Rectal smooth muscle tissue (tissue), 1 donor: ENCODE data around the gene CCDC7.
"Not testable (repeated sequence)": the region's sequence is repeated elsewhere in the genome, so short reads cannot be mapped to it uniquely, and the experiment has no call there.

Experiments used
- H3K27ac ChIP-seq: one replicate; pipeline ENCODE4 v1.7.0; 2013; ENCODE audit warnings: low read depth, low read length, inconsistent platforms
- H3K27me3 ChIP-seq: one replicate; pipeline ENCODE4 v1.7.0; 2013; ENCODE audit warnings: low read length; ENCODE audit not compliant: control insufficient read depth, insufficient read depth
- H3K36me3 ChIP-seq: one replicate; pipeline ENCODE4 v1.7.0; 2013; ENCODE audit warnings: low read length; ENCODE audit not compliant: control insufficient read depth, insufficient read depth
- H3K4me1 ChIP-seq: one replicate; pipeline ENCODE4 v1.7.0; 2013; ENCODE audit warnings: low read length; ENCODE audit not compliant: control insufficient read depth, insufficient read depth
- H3K4me3 ChIP-seq: one replicate; pipeline ENCODE4 v1.7.0; 2013; ENCODE audit warnings: low read length
- H3K9ac ChIP-seq: one replicate; pipeline ENCODE4 v1.7.0; 2013; ENCODE audit warnings: low read length

Gene CCDC7

DNA sequence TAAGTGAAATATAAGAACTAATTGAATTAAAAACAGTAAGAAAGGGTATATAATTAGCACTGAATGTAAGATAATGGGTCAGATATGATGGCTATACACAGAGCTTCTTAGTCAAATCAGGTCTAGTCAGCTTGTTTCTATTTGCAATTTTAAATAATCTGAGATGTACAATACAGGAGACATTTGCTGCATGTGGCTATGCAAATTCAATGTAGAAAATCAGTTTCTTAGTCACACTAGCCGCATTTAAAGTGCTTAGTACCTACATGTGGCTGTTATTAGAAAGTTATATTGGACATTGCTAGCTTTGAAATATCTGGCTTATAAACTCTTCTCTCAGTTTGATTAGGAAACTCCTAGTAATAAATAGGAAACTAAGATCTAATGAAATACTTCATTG lies 25.3 kb downstream of the CCDC7 start:
- H3K36me3 ChIP-seq: no peaks in the 10 kb centered on the region

DNA sequence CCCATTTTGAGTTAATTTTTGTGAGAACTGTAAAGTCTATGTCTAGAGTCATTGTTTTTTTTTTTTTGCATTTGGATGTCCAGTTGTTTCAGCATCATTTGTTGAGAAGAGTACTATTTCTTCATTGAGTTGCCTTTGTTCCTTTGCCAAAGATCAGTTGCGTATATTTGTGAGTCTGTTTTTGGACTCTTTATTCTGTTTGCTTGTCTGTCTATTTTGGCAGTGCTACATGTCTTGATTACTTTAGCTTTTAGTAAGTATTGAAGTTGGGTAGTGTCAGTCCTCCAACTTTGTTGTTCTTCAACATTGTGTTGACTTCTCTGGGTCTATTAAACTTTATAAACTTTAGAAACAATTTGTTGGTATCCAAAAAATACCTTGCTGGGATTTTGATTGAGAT lies 31.6 kb downstream of the CCDC7 start:
- Histone ChIP-seq H3K4me1 (no peaks in the 10 kb centered on the region), H3K4me3 (no peak overlapping the region), H3K27ac (no peak overlapping the region), H3K9ac (no peak overlapping the region), H3K36me3 (no peaks in the 10 kb centered on the region), H3K27me3 (no peaks in the 10 kb centered on the region)

More for the DNA sequence above, 25.3 kb downstream of the CCDC7 start:
- no peaks in the 10 kb centered on the region for H3K4me1 ChIP-seq
- H3K9ac ChIP-seq: no peak overlapping the region
- H3K27ac ChIP-seq: no peak overlapping the region
- H3K27me3 ChIP-seq: no peaks in the 10 kb centered on the region
- no peak overlapping the region for H3K4me3 ChIP-seq

DNA sequence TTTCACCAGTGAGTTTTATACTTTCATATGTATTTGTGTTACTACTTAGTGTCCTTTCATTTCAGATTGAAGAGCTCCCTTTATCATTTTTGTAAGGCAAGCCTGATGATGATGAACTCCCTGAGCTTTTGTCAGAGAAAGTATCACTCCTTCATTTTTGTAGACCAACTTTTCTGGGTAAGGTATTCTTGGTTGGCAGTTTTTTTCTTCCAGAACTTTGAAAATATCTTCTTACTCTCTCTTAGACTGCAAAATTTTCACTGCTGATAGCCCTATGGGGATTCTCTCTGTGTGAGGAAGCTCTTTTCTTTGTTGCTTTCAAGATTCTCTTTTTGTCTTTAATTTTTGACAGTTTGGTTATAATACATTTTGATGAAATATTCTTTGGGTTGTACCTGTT lies 35.7 kb downstream of the CCDC7 start:
- no peak overlapping the region for H3K9ac ChIP-seq
- no peak overlapping the region for H3K27ac ChIP-seq
- H3K4me3 ChIP-seq: no peak overlapping the region
- H3K27me3 ChIP-seq: no peaks in the 10 kb centered on the region
- no peaks in the 10 kb centered on the region for H3K4me1 ChIP-seq
- no peaks in the 10 kb centered on the region for H3K36me3 ChIP-seq

DNA sequence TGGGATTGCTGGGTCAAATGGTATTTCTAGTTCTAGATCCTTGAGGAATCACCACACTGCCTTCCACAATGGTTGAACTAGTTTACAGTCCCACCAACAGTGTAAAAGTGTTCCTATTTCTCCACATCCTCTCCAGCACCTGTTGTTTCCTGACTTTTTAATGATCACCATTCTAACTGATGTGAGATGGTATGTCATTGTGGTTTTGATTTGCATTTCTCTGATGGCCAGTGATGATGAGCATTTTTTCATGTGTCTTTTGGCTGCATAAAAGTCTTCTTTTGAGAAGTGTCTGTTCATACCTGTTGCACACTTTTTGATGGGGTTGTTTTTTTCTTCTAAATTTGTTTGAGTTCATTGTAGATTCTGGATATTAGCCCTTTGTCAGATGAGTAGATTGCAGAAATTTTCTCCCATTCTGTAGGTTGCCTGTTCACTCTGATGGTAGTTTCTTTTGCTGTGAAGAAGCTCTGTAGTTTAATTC lies 37.1 kb downstream of the CCDC7 start:
- H3K9ac ChIP-seq, H3K36me3 ChIP-seq, H3K27me3 ChIP-seq, H3K4me3 ChIP-seq, H3K27ac ChIP-seq, H3K4me1 ChIP-seq: not testable (repeated sequence)

DNA sequence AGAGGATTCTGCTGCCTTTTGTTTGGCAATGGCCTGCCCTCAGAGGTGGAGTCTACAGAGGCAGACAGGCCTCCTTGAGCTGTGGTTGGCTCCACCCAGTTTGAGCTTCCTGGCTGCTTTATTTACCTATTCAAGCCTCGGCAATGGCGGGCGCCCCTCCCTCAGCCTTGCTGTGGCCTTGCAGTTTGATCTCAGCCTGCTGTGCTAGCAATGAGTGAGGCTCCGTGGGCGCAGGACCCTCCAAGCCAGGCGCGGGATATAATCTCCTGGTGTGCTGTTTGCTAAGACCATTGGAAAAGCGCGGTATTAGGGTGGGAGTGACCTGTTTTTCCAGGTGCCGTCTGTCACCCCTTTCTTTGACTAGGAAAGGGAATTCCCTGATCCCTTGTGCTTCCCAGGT lies 42.1 kb downstream of the CCDC7 start:
- H3K36me3 ChIP-seq, H3K27ac ChIP-seq, H3K4me1 ChIP-seq, H3K27me3 ChIP-seq, H3K9ac ChIP-seq, H3K4me3 ChIP-seq: not testable (repeated sequence)

DNA sequence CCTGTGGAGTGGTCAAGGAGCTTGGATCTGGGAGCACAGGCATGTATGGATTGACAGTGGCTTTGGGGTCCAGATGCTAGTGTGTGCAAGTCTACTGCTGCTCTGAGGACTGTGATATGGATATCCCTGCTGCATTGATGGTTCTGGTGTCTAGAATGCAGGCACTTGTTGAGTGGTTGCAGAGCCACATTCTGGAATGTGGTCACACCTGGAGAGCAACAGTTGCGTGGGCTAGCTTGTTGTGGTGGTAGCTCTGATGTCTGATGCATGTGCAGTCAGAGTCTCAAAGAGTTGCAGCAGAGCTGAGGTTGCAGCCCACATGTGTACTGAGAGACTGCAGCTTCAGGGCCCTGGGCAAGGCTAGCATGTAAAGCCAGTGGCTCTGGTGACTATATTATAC lies 43.2 kb downstream of the CCDC7 start:
- H3K9ac ChIP-seq: no peak overlapping the region
- peaks cover 2% of the 10 kb centered on the region for H3K36me3 ChIP-seq
- peaks cover 2% of the 10 kb centered on the region for H3K27me3 ChIP-seq
- no peak overlapping the region for H3K4me3 ChIP-seq
- H3K27ac ChIP-seq: no peak overlapping the region
- no peaks in the 10 kb centered on the region for H3K4me1 ChIP-seq

DNA sequence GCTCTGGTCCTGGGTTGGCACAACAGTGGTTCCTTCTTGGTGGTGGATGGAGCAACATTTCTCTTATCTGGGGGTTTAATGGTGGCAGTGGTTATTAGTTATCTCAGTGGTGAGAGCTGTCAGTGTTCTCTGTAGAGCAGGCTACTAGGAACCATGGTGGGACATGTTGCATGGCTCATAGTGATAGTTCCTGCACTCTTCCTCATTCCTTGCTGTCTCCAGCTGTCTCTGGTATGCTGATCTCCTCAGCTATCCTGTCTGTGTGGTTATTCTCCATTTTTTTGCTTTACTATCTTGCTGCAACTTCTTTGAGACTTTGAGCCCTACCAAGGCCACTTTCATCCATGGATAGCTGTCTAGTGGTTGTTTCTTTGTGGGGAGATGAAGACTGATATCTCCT lies 44.0 kb downstream of the CCDC7 start:
- Histone ChIP-seq H3K4me3 (no peak overlapping the region), H3K9ac (no peak overlapping the region), H3K27me3 (peaks cover 2% of the 10 kb centered on the region), H3K4me1 (no peaks in the 10 kb centered on the region), H3K36me3 (peaks cover 2% of the 10 kb centered on the region), H3K27ac (no peak overlapping the region)

DNA sequence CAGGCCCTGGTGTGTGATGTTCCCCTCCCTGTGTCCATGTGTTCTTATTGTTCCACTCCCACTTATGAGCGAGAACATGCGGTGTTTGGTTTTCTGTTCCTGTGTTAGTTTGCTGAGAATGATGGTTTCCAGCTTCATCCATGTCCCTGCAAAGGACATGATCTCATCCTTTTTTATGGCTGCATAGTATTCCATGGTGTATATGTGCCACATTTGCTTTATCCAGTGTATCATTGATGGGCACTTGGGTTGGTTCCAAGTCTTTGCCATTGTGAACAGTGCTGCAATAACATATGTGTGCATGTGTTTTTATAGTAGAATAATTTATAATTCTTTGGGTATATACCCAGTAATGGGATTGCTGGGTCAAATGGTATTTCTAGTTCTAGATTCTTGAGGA lies 48.6 kb downstream of the CCDC7 start:
- not testable (repeated sequence) for H3K36me3 ChIP-seq, H3K4me3 ChIP-seq, H3K27ac ChIP-seq, H3K9ac ChIP-seq, H3K4me1 ChIP-seq, H3K27me3 ChIP-seq

DNA sequence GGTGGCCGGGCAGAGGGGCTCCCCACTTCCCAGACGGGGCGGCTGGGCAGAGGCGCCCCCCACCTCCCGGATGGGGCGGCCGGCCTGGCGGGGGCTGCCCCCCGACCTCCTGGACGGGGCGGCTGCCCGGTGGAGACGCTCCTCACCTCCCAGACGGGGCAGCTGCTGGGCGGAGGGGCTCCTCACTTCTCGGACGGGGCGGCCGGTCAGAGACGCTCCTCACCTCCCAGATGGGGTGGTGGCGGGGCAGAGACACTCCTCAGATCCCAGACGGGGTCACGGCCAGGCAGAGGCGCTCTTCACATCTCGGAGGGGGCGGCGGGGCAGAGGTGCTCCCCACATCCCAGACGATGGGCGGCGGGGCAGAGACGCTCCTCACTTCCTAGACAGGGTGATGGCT lies 54.2 kb downstream of the CCDC7 start:
- not testable (repeated sequence) for H3K4me3 ChIP-seq, H3K9ac ChIP-seq, H3K27ac ChIP-seq

DNA sequence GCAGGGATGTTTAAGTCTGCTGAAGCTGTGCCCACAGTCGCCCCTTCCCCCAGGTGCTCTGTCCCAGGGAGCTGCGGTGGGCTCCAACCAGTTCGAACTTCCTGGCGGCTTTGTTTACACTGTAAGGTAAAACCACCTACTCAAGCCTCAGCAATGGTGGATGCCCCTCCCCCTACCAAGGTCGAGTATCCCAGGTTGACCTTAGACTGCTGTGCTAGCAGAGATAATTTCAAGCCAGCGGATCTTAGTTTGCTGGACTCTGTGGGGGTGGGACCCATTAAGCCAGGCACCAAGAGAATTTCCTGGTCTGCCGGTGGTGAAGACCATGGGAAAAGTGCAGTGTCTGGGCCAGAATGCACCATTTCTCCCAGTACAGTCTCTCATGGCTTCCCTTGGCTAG lies 56.0 kb downstream of the CCDC7 start:
- Histone ChIP-seq H3K9ac (no peak overlapping the region), H3K36me3 (peaks cover 4% of the 10 kb centered on the region), H3K4me1 (no peaks in the 10 kb centered on the region), H3K4me3 (no peak overlapping the region), H3K27me3 (no peaks in the 10 kb centered on the region), H3K27ac (no peak overlapping the region)

More for the DNA sequence above, 54.2 kb downstream of the CCDC7 start:
- H3K36me3 ChIP-seq, H3K4me1 ChIP-seq, H3K27me3 ChIP-seq: not testable (repeated sequence)

DNA sequence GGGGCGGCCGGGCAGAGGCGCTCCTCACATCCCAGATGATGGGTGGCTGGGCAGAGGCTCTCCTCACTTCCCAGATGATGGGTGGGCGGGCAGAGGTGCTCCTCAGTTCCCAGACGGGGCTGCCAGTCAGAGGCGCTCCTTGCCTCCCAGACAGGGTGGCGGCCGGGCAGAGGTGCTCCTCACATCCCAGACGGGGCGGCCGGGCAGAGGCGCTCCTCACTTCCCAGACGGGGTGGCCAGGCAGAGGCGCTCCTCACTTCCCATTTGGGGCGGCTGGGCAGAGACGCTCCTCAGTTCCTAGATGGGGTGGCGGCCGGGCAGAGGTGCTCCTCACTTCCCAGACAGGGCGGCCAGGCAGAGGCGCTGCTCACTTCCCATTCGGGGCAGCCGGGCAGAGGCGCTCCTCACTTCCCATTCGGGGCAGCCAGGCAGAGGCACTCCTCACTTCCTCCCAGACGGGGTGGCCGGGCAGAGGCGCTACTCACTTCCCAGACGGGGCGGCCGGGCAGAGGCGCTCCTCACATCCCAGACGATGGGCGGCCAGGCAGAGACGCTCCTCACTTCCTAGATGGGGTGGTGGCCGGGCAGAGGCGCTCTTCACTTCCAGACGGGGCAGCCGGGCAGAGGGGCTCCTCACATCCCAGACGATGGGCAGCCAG lies 60.0 kb downstream of the CCDC7 start:
- H3K4me3 ChIP-seq, H3K36me3 ChIP-seq, H3K27me3 ChIP-seq: not testable (repeated sequence)

DNA sequence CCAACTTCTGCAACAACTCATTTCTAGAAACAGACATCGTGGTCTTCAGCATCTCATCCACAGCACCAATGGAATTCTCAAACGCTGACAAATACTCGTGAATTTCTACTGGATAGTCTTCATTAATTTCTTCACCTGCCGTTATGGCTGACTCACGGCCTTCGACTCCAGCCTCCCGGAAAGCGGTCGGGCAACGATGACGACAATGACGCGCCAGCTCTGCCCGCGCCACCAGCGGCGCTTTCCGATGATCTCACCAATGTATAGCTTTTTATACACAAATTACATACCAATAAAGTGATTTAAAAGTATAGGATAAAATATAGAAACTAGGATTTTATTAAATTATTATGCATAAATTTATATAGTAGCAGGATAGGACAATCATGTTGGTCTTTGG lies 65.7 kb downstream of the CCDC7 start:
- Histone ChIP-seq H3K9ac (no peak overlapping the region), H3K27ac (no peak overlapping the region), H3K4me3 (no peak overlapping the region), H3K27me3 (no peaks in the 10 kb centered on the region), H3K36me3 (no peaks in the 10 kb centered on the region), H3K4me1 (no peaks in the 10 kb centered on the region)

More for the DNA sequence above, 60.0 kb downstream of the CCDC7 start:
- H3K4me1 ChIP-seq, H3K9ac ChIP-seq, H3K27ac ChIP-seq: not testable (repeated sequence)
